ENCODE measurements around the gene TMEM272. TPM values are rescaled to one million over a fixed set of nuclear protein-coding genes. Genes with fewer than 3 reads are reported as not detected.

Gene TMEM272
- total RNA-seq, 3 donors from 2014 or later, result under 0.01 to 0.16 TPM; not detected in 1

DNA sequence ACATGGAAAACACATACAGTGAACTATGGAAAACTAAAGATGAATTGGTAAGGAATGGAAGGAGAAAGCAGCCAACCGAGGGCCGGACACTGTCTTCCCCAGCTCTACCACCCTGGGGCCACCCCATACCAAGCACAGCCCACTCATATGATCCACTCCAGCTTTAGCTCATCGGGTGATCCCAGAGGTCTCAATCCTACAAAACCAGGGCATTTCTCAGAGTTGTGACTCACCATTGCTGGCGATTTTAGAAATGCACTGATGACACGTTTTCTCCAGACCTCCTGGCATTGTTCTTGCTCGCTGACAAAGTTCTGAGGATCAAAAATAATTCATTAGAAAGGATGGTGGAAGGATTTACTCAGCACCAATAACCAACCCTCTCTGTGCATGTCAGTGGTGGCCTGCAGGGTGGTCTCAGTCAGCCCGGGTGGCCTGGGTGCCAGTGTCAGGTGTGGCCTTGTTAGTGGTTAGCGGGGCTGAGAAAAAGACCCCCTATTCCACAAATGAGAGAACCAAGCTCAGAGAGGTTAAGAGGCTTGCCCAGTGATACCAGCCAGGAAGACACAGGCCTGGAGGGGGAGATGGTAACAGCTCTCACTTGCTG is 6.6 kb downstream of the TMEM272 start:
- intact Hi-C loops (cut with DNase I; ENCODE audit: low total_unique reads), result no loop called here
- Histone ChIP-seq H3K9me3 (no peaks in the 10 kb centered on the region), H3K27me3 (no peaks in the 10 kb centered on the region), H3K4me1 (no peaks in the 10 kb centered on the region), H3K36me3 (no peaks in the 10 kb centered on the region), H3K27ac (no peak overlapping the region), H3K4me3 (no peak overlapping the region)
- TF ChIP-seq POLR2AphosphoS5 (IDR thresholded peaks at IDR 0.05), result no peak
- TF ChIP-seq POLR2A (IDR thresholded peaks at IDR 0.05), result no peak
- TF ChIP-seq, protein P1, sequence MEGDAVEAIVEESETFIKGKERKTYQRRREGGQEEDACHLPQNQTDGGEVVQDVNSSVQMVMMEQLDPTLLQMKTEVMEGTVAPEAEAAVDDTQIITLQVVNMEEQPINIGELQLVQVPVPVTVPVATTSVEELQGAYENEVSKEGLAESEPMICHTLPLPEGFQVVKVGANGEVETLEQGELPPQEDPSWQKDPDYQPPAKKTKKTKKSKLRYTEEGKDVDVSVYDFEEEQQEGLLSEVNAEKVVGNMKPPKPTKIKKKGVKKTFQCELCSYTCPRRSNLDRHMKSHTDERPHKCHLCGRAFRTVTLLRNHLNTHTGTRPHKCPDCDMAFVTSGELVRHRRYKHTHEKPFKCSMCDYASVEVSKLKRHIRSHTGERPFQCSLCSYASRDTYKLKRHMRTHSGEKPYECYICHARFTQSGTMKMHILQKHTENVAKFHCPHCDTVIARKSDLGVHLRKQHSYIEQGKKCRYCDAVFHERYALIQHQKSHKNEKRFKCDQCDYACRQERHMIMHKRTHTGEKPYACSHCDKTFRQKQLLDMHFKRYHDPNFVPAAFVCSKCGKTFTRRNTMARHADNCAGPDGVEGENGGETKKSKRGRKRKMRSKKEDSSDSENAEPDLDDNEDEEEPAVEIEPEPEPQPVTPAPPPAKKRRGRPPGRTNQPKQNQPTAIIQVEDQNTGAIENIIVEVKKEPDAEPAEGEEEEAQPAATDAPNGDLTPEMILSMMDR (IDR thresholded peaks at IDR 0.05), result no peak
- DNase-seq (ENCODE audit: low spot score in 2 of 2), result no peak

DNA sequence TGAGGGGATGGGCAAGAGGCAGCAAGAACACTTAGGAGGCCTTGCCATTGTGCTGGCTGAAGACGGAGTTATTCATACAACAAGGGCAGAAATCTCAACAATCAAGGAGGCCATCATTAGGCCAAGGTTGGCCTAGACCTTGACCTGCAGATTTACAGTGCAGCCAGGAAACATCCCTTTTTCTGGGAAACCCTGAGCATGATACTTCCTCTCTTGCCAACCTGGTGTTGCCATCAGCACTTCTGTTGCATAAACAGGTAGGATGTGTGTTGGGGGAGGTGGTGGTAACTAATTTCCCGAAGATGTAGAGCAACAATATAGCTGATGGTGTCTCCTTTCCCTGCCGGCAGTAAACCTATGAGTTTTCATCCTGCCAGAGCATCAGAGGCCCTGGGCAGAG is 8.0 kb downstream of the TMEM272 start:
- Histone ChIP-seq H3K9me3 (no peaks in the 10 kb centered on the region), H3K27me3 (no peaks in the 10 kb centered on the region), H3K4me1 (no peaks in the 10 kb centered on the region), H3K4me3 (no peak overlapping the region), H3K36me3 (no peaks in the 10 kb centered on the region), H3K27ac (no peak overlapping the region)
- intact Hi-C loops (cut with DNase I; ENCODE audit: low total_unique reads), result no loop called here
- DNase-seq (ENCODE audit: low spot score in 2 of 2), result no peak
- TF ChIP-seq POLR2A (IDR thresholded peaks at IDR 0.05) (no peak), POLR2AphosphoS5 (IDR thresholded peaks at IDR 0.05) (no peak)
- TF ChIP-seq, protein P1 (IDR thresholded peaks at IDR 0.05), result no peak

DNA sequence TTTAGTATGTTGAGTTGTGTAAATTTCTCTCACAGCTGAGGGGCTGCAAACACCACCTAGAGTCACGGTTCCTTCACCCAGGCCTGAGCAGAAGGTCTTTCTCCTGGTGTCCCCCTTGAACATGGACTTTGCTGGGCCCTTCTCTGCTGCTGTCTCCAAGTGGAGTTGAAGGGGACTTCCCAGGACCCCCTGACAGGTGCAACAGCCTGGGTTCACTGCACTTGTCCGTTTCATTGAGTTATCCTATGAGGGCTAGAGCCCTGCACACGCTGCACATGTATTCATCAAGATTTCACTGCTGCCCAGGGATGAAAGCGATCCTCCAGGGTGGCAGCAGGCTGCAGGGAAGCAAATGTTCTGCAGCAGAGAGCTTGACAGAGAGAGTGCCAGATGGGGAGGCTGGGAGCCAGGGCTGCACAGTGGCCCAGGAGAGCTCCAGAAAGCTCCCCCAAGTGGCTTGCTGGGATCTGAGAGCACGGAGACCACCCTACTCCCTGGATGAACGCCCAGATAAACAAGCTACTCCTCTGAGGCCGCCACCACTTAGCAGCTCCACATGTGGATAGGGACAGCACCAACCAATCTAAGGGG is 10.3 kb downstream of the TMEM272 start:
- no peak for TF ChIP-seq POLR2A (IDR thresholded peaks at IDR 0.05)
- no peak for TF ChIP-seq POLR2AphosphoS5 (IDR thresholded peaks at IDR 0.05)
- TF ChIP-seq, protein P1 (IDR thresholded peaks at IDR 0.05), result no peak
- Histone ChIP-seq H3K4me1 (no peaks in the 10 kb centered on the region), H3K4me3 (no peak overlapping the region), H3K27ac (no peak overlapping the region), H3K27me3 (no peaks in the 10 kb centered on the region), H3K9me3 (no peaks in the 10 kb centered on the region), H3K36me3 (no peaks in the 10 kb centered on the region)
- no peak for DNase-seq (ENCODE audit: low spot score in 2 of 2)
- intact Hi-C loops (cut with DNase I; ENCODE audit: low total_unique reads), result no loop called here

DNA sequence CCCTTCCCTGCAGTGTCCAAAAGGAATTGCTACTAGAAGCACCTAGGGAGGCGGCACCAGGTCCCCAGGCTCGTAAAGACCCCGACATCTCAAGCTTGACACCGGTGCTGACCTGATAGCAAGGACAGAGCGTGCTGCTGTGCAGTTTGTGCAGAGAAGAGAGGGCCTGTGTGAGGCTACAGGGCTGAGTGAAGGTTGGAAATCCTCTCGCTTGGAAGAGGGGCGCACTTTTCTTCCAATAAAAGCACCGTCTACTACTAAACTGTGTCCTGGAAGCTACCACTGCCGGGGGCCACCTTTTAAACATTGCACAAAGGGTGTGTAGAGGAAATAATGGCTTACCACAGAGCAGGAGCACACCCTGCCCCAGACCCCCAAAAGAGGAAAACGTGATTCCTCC is 11.0 kb downstream of the TMEM272 start:
- intact Hi-C loops (cut with DNase I; ENCODE audit: low total_unique reads), result no loop called here

More for the DNA sequence above, 11.0 kb downstream of the TMEM272 start:
- Histone ChIP-seq H3K4me3 (no peak overlapping the region), H3K27me3 (no peaks in the 10 kb centered on the region), H3K27ac (no peak overlapping the region), H3K9me3 (no peaks in the 10 kb centered on the region), H3K4me1 (no peaks in the 10 kb centered on the region), H3K36me3 (no peaks in the 10 kb centered on the region)
- TF ChIP-seq POLR2AphosphoS5 (IDR thresholded peaks at IDR 0.05) (no peak), POLR2A (IDR thresholded peaks at IDR 0.05) (no peak)
- TF ChIP-seq, protein P1 (IDR thresholded peaks at IDR 0.05), result no peak
- DNase-seq (ENCODE audit: low spot score in 2 of 2), result no peak

Measured in breast epithelium (tissue), 4 donors.